H1 (cell line): ENCODE data around the gene SF3B2. TPM values are rescaled to one million over a fixed set of nuclear protein-coding genes. Genes with fewer than 3 reads are reported as not detected.

Experiments
- CTCF ChIA-PET: fragments of 300-600 bp; sonication (Branson Sonifier 250); formaldehyde crosslinking; loops from one replicate; lab custom pipeline; 2021; ENCODE audit not compliant: partially characterized antibody; lab: Charles Lee
- POLR2A ChIA-PET: fragments of 300-600 bp; sonication (Branson Sonifier 250); formaldehyde crosslinking; loops from one replicate; lab custom pipeline; 2021; ENCODE audit warnings: inconsistent platforms; ENCODE audit not compliant: partially characterized antibody; lab: Charles Lee
- DNase-seq, 2 experiments: peaks; one replicate each; pipeline versions ENCODE4 v3.0.0 to v3.0.0-alpha.2; 2010 to 2022; ENCODE audit warnings: low spot score in 2 of 2, low read depth in 1 of 2, mixed read lengths in 1 of 2
- FAIRE-seq: peaks from 2 replicates; lab custom pipeline; 2011; peaks lifted over from hg19 to GRCh38; lab: Jason Lieb, UNC
- H2AFZ ChIP-seq: 2 replicates; pipeline ENCODE4 v1.8.1; 2012; ENCODE audit warnings: low read length, inconsistent platforms
- H2AK5ac ChIP-seq: 2 replicates; pipeline ENCODE4 v1.6.1; 2013; ENCODE audit warnings: low read depth, low read length
- H2BK120ac ChIP-seq: replicated peaks from 2 replicates; pipeline ENCODE3; 2013; ENCODE audit warnings: low read depth, low read length, inconsistent platforms
- H2BK12ac ChIP-seq: 2 replicates; pipeline ENCODE4 v1.6.1; 2013; ENCODE audit warnings: low read depth, low read length
- H2BK15ac ChIP-seq: 2 replicates; pipeline ENCODE4 v1.6.1; 2013; ENCODE audit warnings: low read length
- H2BK20ac ChIP-seq: 2 replicates; pipeline ENCODE4 v1.6.1; 2013; ENCODE audit warnings: low read length
- H2BK5ac ChIP-seq: 2 replicates; pipeline ENCODE4 v1.6.1; 2013; ENCODE audit warnings: low read depth, low read length
- H3K14ac ChIP-seq: 2 replicates; pipeline ENCODE4 v1.6.1; 2013; ENCODE audit warnings: inconsistent platforms; ENCODE audit not compliant: insufficient read length
- H3K18ac ChIP-seq: 2 replicates; pipeline ENCODE4 v1.6.1; 2013; ENCODE audit warnings: low read length; ENCODE audit errors: extremely low read depth
- H3K23ac ChIP-seq: 2 replicates; pipeline ENCODE4 v1.6.1; 2013; ENCODE audit warnings: inconsistent platforms; ENCODE audit not compliant: insufficient read length
- H3K23me2 ChIP-seq: 2 replicates; pipeline ENCODE4 v1.6.1; 2013; ENCODE audit warnings: low read depth, low read length
- H3K27ac ChIP-seq: 2 replicates; pipeline ENCODE4 v1.6.1; 2011; ENCODE audit warnings: low read depth, low read length, inconsistent platforms
- H3K27me3 ChIP-seq, 4 experiments: replicated peaks in 1 of 4; 1 replicate in 1 of 4; 2 replicates in 3 of 4; pipeline versions ENCODE4 v1.6.1 to v1.8.1; 2011 to 2013; ENCODE audit warnings: low read length in 3 of 4, mild to moderate bottlenecking in 3 of 4, inconsistent platforms in 2 of 4, mixed read lengths in 2 of 4, moderate library complexity in 1 of 4; ENCODE audit not compliant: control insufficient read depth in 3 of 4, insufficient read depth in 3 of 4; ENCODE audit errors: extremely low read depth in 1 of 4
- H3K36me3 ChIP-seq, 4 experiments: 2 replicates each; pipeline versions ENCODE4 v1.6.1 to v1.8.1; 2011 to 2013; ENCODE audit warnings: mild to moderate bottlenecking in 4 of 4, low read length in 3 of 4, moderate library complexity in 2 of 4, control low read depth in 1 of 4, inconsistent platforms in 1 of 4; ENCODE audit not compliant: insufficient read depth in 4 of 4, control insufficient read depth in 2 of 4
- H3K4ac ChIP-seq: replicated peaks from 2 replicates; pipeline ENCODE3; 2013; ENCODE audit warnings: low read length, low read depth, mixed read lengths, inconsistent platforms; ENCODE audit not compliant: insufficient read length
- H3K4me1 ChIP-seq, 4 experiments: replicated peaks in 1 of 4; 1 replicate in 1 of 4; 2 replicates in 3 of 4; pipeline versions ENCODE4 v1.6.1 to v1.8.1; 2011 to 2013; ENCODE audit warnings: low read length in 3 of 4, inconsistent platforms in 2 of 4, mixed read lengths in 1 of 4; ENCODE audit not compliant: insufficient read depth in 4 of 4, control insufficient read depth in 3 of 4
- H3K4me2 ChIP-seq, 2 experiments: 2 replicates each; pipeline versions ENCODE4 v1.6.1 to v1.8.1; 2011 to 2013; ENCODE audit warnings: low read depth in 2 of 2, low read length in 2 of 2, control low read depth in 1 of 2, inconsistent platforms in 1 of 2, mild to moderate bottlenecking in 1 of 2; ENCODE audit not compliant: insufficient read depth in 1 of 2
- H3K4me3 ChIP-seq, 4 experiments: fragments of 200-600, 300-600 bp in 1 of 4; sonication (generic), shearing (Covaris generic), sonication (Bioruptor Twin) in 1 of 4; 2 replicates each; pipeline versions ENCODE4 v1.5.1 to v1.8.1; 2011 to 2016; ENCODE audit warnings: low read length in 4 of 4, low read depth in 3 of 4, control low read depth in 2 of 4, inconsistent platforms in 2 of 4, mild to moderate bottlenecking in 2 of 4, mixed read lengths in 1 of 4, moderate library complexity in 1 of 4; ENCODE audit not compliant: insufficient read depth in 2 of 4; ENCODE audit errors: extremely low read depth in 1 of 4
- H3K56ac ChIP-seq: replicated peaks from 2 replicates; pipeline ENCODE3; 2013; ENCODE audit warnings: low read depth, mild to moderate bottlenecking, mixed read lengths, low read length, inconsistent platforms; ENCODE audit not compliant: insufficient read length
- H3K79me1 ChIP-seq: 2 replicates; pipeline ENCODE4 v1.6.1; 2013; ENCODE audit warnings: low read depth, low read length, control low read depth
- H3K79me2 ChIP-seq, 2 experiments: 2 replicates each; pipeline versions ENCODE4 v1.6.1 to v1.8.1; 2012 to 2013; ENCODE audit warnings: low read length in 2 of 2, mild to moderate bottlenecking in 2 of 2, inconsistent platforms in 1 of 2; ENCODE audit not compliant: insufficient read depth in 2 of 2, control insufficient read depth in 1 of 2
- H3K9ac ChIP-seq, 4 experiments: replicated peaks in 1 of 4; 1 replicate in 1 of 4; 2 replicates in 3 of 4; pipeline versions ENCODE4 v1.6.1 to v1.8.1; 2011 to 2013; ENCODE audit warnings: low read depth in 3 of 4, low read length in 3 of 4, control low read depth in 2 of 4, mild to moderate bottlenecking in 2 of 4, moderate library complexity in 2 of 4, inconsistent platforms in 1 of 4; ENCODE audit errors: extremely low read depth in 1 of 4
- H3K9me3 ChIP-seq, 2 experiments: 2 replicates each; pipeline versions ENCODE4 v1.6.1 to v1.8.1; 2012 to 2013; ENCODE audit warnings: mild to moderate bottlenecking in 2 of 2, moderate library complexity in 2 of 2, control low read depth in 1 of 2, inconsistent platforms in 1 of 2, low read depth in 1 of 2, low read length in 1 of 2, mixed read lengths in 1 of 2; ENCODE audit not compliant: insufficient read depth in 2 of 2
- H4K20me1 ChIP-seq, 2 experiments: replicated peaks in 1 of 2; 2 replicates each; pipeline versions ENCODE3 to v1.8.1; 2011 to 2013; ENCODE audit warnings: inconsistent platforms in 2 of 2, low read length in 2 of 2, mild to moderate bottlenecking in 1 of 2; ENCODE audit not compliant: insufficient read depth in 2 of 2, control insufficient read depth in 1 of 2
- H4K5ac ChIP-seq: 2 replicates; pipeline ENCODE4 v1.6.1; 2013; ENCODE audit warnings: low read length, low read depth, mixed read lengths, inconsistent platforms; ENCODE audit not compliant: insufficient read length
- H4K8ac ChIP-seq: 2 replicates; pipeline ENCODE4 v1.8.0; 2013; ENCODE audit warnings: mild to moderate bottlenecking, moderate library complexity, low read length, inconsistent platforms; ENCODE audit not compliant: insufficient read depth; ENCODE audit errors: extremely low read depth
- H4K91ac ChIP-seq: replicated peaks from 2 replicates; pipeline ENCODE3; 2013; ENCODE audit warnings: low read length, mixed read lengths, inconsistent platforms; ENCODE audit not compliant: insufficient read length
- BCL11A ChIP-seq, 2 experiments: IDR thresholded peaks; one replicate each; pipeline ENCODE4 v1.6.1; 2011; ENCODE audit warnings: low read depth in 2 of 2, low read length in 2 of 2, mild to moderate bottlenecking in 2 of 2
- MAX ChIP-seq: IDR thresholded peaks from 2 replicates; pipeline ENCODE4 v1.6.1; 2012; ENCODE audit warnings: inconsistent platforms
- PHF8 ChIP-seq: fragments of 200-600 bp; sonication (generic); conservative IDR thresholded peaks from 2 replicates; pipeline ENCODE4 v1.7.1; 2012; ENCODE audit warnings: low read depth, mild to moderate bottlenecking, inconsistent platforms, low read length, moderate library complexity
- POU5F1 ChIP-seq: IDR thresholded peaks from 2 replicates; pipeline ENCODE4 v1.6.1; 2011; ENCODE audit warnings: low read depth, mild to moderate bottlenecking, low read length, moderate library complexity
- TCF12 ChIP-seq: IDR thresholded peaks from 2 replicates; pipeline ENCODE4 v1.6.1; 2011; ENCODE audit warnings: low read depth, mild to moderate bottlenecking, low read length
- WGBS, 2 experiments: shearing (Covaris generic) in 1 of 2; methylation state at CpG; one replicate each; pipeline versions ENCODE4 v1.1.6 to v1.1.7; 2013 to 2015; ENCODE audit warnings: low lambda C conversion rate in 2 of 2, mixed read lengths in 2 of 2, inconsistent platforms in 1 of 2, low coverage in 1 of 2, missing lambda C conversion rate in 1 of 2; ENCODE audit not compliant: insufficient replicate concordance in 2 of 2, insufficient coverage in 1 of 2, insufficient read length in 1 of 2; ENCODE audit errors: extremely low coverage in 1 of 2, missing lambda C conversion rate in 1 of 2; 5-methylcytosine and 5-hydroxymethylcytosine counted together
- polyA plus RNA-seq, 7 experiments: library from polyadenylated mRNA; depleted of rRNA in 3 of 7; stranded (reverse) in 5 of 7; unstranded in 2 of 7; fragments of >200 nt in 5 of 7; fragments of 200-250 nt in 2 of 7; gene quantifications; 1 replicate in 5 of 7; 2 replicates in 1 of 7; 4 replicates in 1 of 7; pipeline versions ENCODE4 v1.2.1 to v1.2.3, GENCODE V29; 2011 to 2013; ENCODE audit warnings: missing spikeins in 2 of 7, mixed read lengths in 2 of 7
- total RNA-seq: library from RNA; stranded (reverse); fragmentation: NEBNext Ultra II Directional; extraction: Animal tissue kit (Norgen Biotek cat#: 25700); gene quantifications from 2 replicates; pipeline ENCODE4 v1.2.1, GENCODE V29; 2021

SF3B2 gene
- total and polyA plus RNA-seq, 2 of the 8 experiments (the other 6 are each of a cell fraction or from before 2014, with no cell fraction given): 182 to 237 TPM

GRCh38 chr11:66052664-66052982 lies 459 bp downstream of the SF3B2 start:
- H3K23me2 ChIP-seq: peaks cover 14% of the 10 kb centered on the region; the same call in 1 of the 2 replicates
- H3K14ac ChIP-seq: no peak overlapping the region
- H3K4me3 ChIP-seq: peak overlapping the region; percentile 97 to 99 (median 98)
- H2BK20ac ChIP-seq: no peak overlapping the region
- H3K56ac ChIP-seq: no peak overlapping the region
- H3K4me2 ChIP-seq: peak overlapping the region; percentile 94 to 99
- DNase-seq (no peak), FAIRE-seq (no peak)
- H3K9ac ChIP-seq: peak overlapping the region; percentile 70 to 93 (median 90)
- H2BK5ac ChIP-seq: peak overlapping the region; percentile 72; the same call in 1 of the 2 replicates
- peak overlapping the region; percentile 87 for H3K4ac ChIP-seq
- ChIA-PET POLR2A (interaction anchor here (0.7 to 13.4 kb wide), 12 partner anchors 9 to 193 kb away, joined by 3 to 150 read pairs (median 4); partner anchors contain the start of genes FIBP, MUS81 and PACS1), CTCF (interaction anchor here (0.6 to 12.0 kb wide), 10 partner anchors 8 to 399 kb away, joined by 3 to 144 read pairs (median 4); partner anchors contain the start of gene MUS81)
- no peak overlapping the region for H2BK12ac ChIP-seq
- H2AK5ac ChIP-seq: peak overlapping the region; percentile 33
- H2AFZ ChIP-seq: peak overlapping the region; percentile 86; the same call in 1 of the 2 replicates
- H3K18ac ChIP-seq: 0 out of 2 replicates have a peak overlapping the region, but pooled peaks have one; percentile 78
- peaks cover 15% of the 10 kb centered on the region for H3K79me1 ChIP-seq
- H3K27me3 ChIP-seq: no peaks in the 10 kb centered on the region
- H3K36me3 ChIP-seq: peaks cover 14 to 34% (median 24%) of the 10 kb centered on the region in 4 experiments
- H3K79me2 ChIP-seq: peaks cover 10 to 27% of the 10 kb centered on the region in 2 experiments
- H4K5ac ChIP-seq: no peak overlapping the region
- 5% methylated on average over 17 of the region's 17 CpGs; no CpG with 5 or more reads in 1 of the 2 experiments for WGBS, 2 experiments
- H3K4me1 ChIP-seq: peaks cover 0 to 24% (median 19%) of the 10 kb centered on the region in 4 experiments; a peak in 6 of 7 replicates
- H4K20me1 ChIP-seq: peaks cover 0 to 5% of the 10 kb centered on the region in 2 experiments
- no peak overlapping the region for H4K91ac ChIP-seq
- H3K27ac ChIP-seq: peak overlapping the region; percentile 82
- no peak overlapping the region for H2BK15ac ChIP-seq
- no peak overlapping the region for H3K23ac ChIP-seq
- peak overlapping the region; percentile 98; the same call in 1 of the 2 replicates for H4K8ac ChIP-seq
- H3K9me3 ChIP-seq: no peaks in the 10 kb centered on the region
- TF ChIP-seq TCF12 (no peak), PHF8 (peak; percentile 0; the same call in 1 of the 2 replicates), BCL11A (IDR thresholded peaks at IDR 0.05; ENCODE audit: low read depth in 2 of 2, low read length in 2 of 2) (no peak), MAX (no peak), POU5F1 (no peak)
- H2BK120ac ChIP-seq: no peak overlapping the region
